Neural progenitor cell (in vitro differentiated cells): ENCODE data around the gene MMEL1. TPM values are rescaled to one million over a fixed set of nuclear protein-coding genes. Genes with fewer than 3 reads are reported as not detected.
A peak's percentile ranks its signal among the peaks of the same experiment; 100 is the strongest.

Source experiments
- DNase-seq: peaks from one replicate; pipeline ENCODE4 v3.0.0-alpha.2; 2016; ENCODE audit warnings: low spot score
- H2AFZ ChIP-seq: fragments of 200-600 bp; sonication (generic); replicated peaks from 2 replicates; pipeline ENCODE4 v1.6.1; 2016; ENCODE audit warnings: antibody characterized with exemption
- H3F3A ChIP-seq: fragments of 200-600 bp; sonication (generic); 2 replicates; pipeline ENCODE4 v1.6.1; 2016; ENCODE audit warnings: antibody characterized with exemption, low read depth
- H3K27ac ChIP-seq: fragments of 200-600 bp; sonication (generic); 2 replicates; pipeline ENCODE4 v1.5.1; 2016; ENCODE audit warnings: mild to moderate bottlenecking
- H3K27me3 ChIP-seq: fragments of 200-600 bp; sonication (generic); 2 replicates; pipeline ENCODE4 v1.6.1; 2016; ENCODE audit warnings: mild to moderate bottlenecking, moderate library complexity
- H3K36me3 ChIP-seq: fragments of 200-600 bp; sonication (generic); 2 replicates; pipeline ENCODE4 v1.5.1; 2016
- H3K4me1 ChIP-seq: fragments of 200-600 bp; sonication (generic); 2 replicates; pipeline ENCODE4 v1.6.1; 2016; ENCODE audit warnings: mixed run types
- H3K4me2 ChIP-seq: fragments of 200-600 bp; sonication (generic); 2 replicates; pipeline ENCODE4 v1.6.1; 2016
- H3K4me3 ChIP-seq: fragments of 200-600 bp; sonication (generic); 2 replicates; pipeline ENCODE4 v1.5.1; 2016
- H3K79me2 ChIP-seq: fragments of 200-600 bp; sonication (generic); 2 replicates; pipeline ENCODE4 v1.6.1; 2016; ENCODE audit warnings: low read depth
- H3K9ac ChIP-seq: fragments of 200-600 bp; sonication (generic); 2 replicates; pipeline ENCODE4 v1.6.1; 2016
- H3K9me3 ChIP-seq: fragments of 200-600 bp; sonication (generic); 2 replicates; pipeline ENCODE4 v1.5.1; 2016; ENCODE audit warnings: low read depth
- H4K20me1 ChIP-seq: fragments of 200-600 bp; sonication (generic); 2 replicates; pipeline ENCODE4 v1.6.1; 2016; ENCODE audit warnings: low read depth
- H3K27ac Mint-ChIP-seq: 3 replicates; pipeline ENCODE4 v1.8.0; 2021; ENCODE audit warnings: mixed read lengths
- H3K27me3 Mint-ChIP-seq: 2 replicates; pipeline ENCODE4 v1.8.0; 2022; ENCODE audit warnings: low read depth, mild to moderate bottlenecking, inconsistent platforms, moderate library complexity, mixed read lengths; ENCODE audit not compliant: insufficient read depth
- H3K36me3 Mint-ChIP-seq: 3 replicates; pipeline ENCODE4 v1.8.0; 2021; ENCODE audit warnings: mixed read lengths
- H3K4me1 Mint-ChIP-seq: 3 replicates; pipeline ENCODE4 v1.8.0; 2021; ENCODE audit warnings: mixed read lengths
- H3K4me3 Mint-ChIP-seq: 3 replicates; pipeline ENCODE4 v1.8.0; 2021; ENCODE audit warnings: mild to moderate bottlenecking, moderate library complexity, mixed read lengths
- H3K9me3 Mint-ChIP-seq: 3 replicates; pipeline ENCODE4 v1.8.0; 2020; ENCODE audit warnings: mixed read lengths
- CTCF ChIP-seq: fragments of 200-600 bp; sonication (generic); IDR thresholded peaks from 2 replicates; pipeline ENCODE4 v1.5.1; 2017; ENCODE audit warnings: antibody characterized with exemption, mild to moderate bottlenecking
- EZH2 ChIP-seq: fragments of 200-600 bp; sonication (generic); IDR thresholded peaks from 2 replicates; pipeline ENCODE4 v1.6.1; 2017; ENCODE audit warnings: antibody characterized with exemption, mild to moderate bottlenecking, moderate library complexity
- EZH2phosphoT487 ChIP-seq: fragments of 200-600 bp; sonication (generic); IDR thresholded peaks from 2 replicates; pipeline ENCODE4 v1.6.1; 2017; ENCODE audit warnings: antibody characterized with exemption
- total RNA-seq: library from RNA; depleted of rRNA; stranded (reverse); fragments of >200 nt; gene quantifications from 2 replicates; pipeline ENCODE4 v1.2.3, GENCODE V29; 2015; ENCODE audit warnings: low replicate concordance

The MMEL1 gene
- total RNA-seq, 1 donor from 2014 or later, result 0.19 TPM

DNA sequence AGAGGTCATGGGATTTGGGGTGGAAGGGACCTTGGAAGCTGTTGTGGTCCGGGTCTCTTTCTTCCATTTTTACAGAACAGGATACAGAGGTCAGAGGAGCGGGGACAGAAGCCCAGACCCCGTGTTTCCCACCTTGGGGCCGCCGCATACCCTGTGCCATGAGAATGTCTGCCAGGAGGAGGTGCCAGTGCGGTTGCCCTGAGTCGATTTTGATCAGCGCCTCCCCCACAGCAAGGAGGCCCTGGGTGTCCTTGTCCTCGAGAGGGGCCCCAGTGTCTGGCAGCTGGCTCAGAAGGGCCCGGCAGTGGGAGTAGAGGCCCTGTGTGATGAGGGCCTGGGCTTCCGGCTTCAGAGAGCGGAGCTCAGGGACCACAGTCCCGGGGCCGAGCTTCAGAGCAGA, 12.3 kb upstream of the MMEL1 start:
- H3K4me1 ChIP-seq, result peaks cover 11% of the 10 kb centered on the region
- Mint-ChIP-seq H3K36me3 (no peaks in the 10 kb centered on the region), H3K27me3 (peaks cover 6% of the 10 kb centered on the region), H3K4me3 (no peak overlapping the region), H3K9me3 (peaks cover 23% of the 10 kb centered on the region), H3K27ac (no peak overlapping the region), H3K4me1 (no peaks in the 10 kb centered on the region)
- H3K27ac ChIP-seq, result no peak overlapping the region
- H3F3A ChIP-seq, result no peaks in the 10 kb centered on the region
- H4K20me1 ChIP-seq, result peaks cover 19% of the 10 kb centered on the region
- H3K4me3 ChIP-seq, result no peak overlapping the region
- H3K36me3 ChIP-seq, result no peaks in the 10 kb centered on the region
- H2AFZ ChIP-seq, result no peak overlapping the region
- H3K4me2 ChIP-seq, result no peak overlapping the region
- peaks cover 13% of the 10 kb centered on the region for H3K27me3 ChIP-seq
- peaks cover 7% of the 10 kb centered on the region for H3K9me3 ChIP-seq
- no peak overlapping the region for H3K9ac ChIP-seq
- H3K79me2 ChIP-seq, result peaks cover 13% of the 10 kb centered on the region
- DNase-seq, result no peak
- TF ChIP-seq EZH2 (no peak), EZH2phosphoT487 (no peak), CTCF (no peak)

GRCh38 chr1:2644591-2645101, 11.8 kb upstream of the MMEL1 start:
- H3K9ac ChIP-seq, result no peak overlapping the region
- H3K9me3 Mint-ChIP-seq, result peaks cover 23% of the 10 kb centered on the region
- H4K20me1 ChIP-seq, result peaks cover 21% of the 10 kb centered on the region
- no peaks in the 10 kb centered on the region for H3F3A ChIP-seq
- no peak overlapping the region for H3K27ac ChIP-seq
- no peak overlapping the region for H3K4me2 ChIP-seq
- H3K36me3 ChIP-seq, result no peaks in the 10 kb centered on the region
- H2AFZ ChIP-seq, result no peak overlapping the region
- DNase-seq, result no peak
- peaks cover 7% of the 10 kb centered on the region for H3K9me3 ChIP-seq
- no peaks in the 10 kb centered on the region for H3K36me3 Mint-ChIP-seq
- TF ChIP-seq CTCF (no peak), EZH2phosphoT487 (no peak), EZH2 (no peak)
- peaks cover 13% of the 10 kb centered on the region for H3K79me2 ChIP-seq
- H3K27me3 ChIP-seq, result peaks cover 13% of the 10 kb centered on the region
- H3K4me1 ChIP-seq, result peaks cover 11% of the 10 kb centered on the region
- no peaks in the 10 kb centered on the region for H3K4me1 Mint-ChIP-seq
- peaks cover 6% of the 10 kb centered on the region for H3K27me3 Mint-ChIP-seq
- H3K4me3 ChIP-seq, result no peak overlapping the region
- peak overlapping the region; percentile 38 for H3K4me3 Mint-ChIP-seq
- H3K27ac Mint-ChIP-seq, result no peak overlapping the region

GRCh38 chr1:2644171-2644570, 11.4 kb upstream of the MMEL1 start:
- TF ChIP-seq EZH2phosphoT487 (no peak), EZH2 (no peak), CTCF (no peak)
- Mint-ChIP-seq H3K36me3 (no peaks in the 10 kb centered on the region), H3K4me3 (peak overlapping the region; percentile 38), H3K9me3 (peaks cover 22% of the 10 kb centered on the region), H3K27ac (no peak overlapping the region), H3K4me1 (no peaks in the 10 kb centered on the region), H3K27me3 (peaks cover 6% of the 10 kb centered on the region)
- Histone ChIP-seq H3K36me3 (no peaks in the 10 kb centered on the region), H3K27me3 (peaks cover 14% of the 10 kb centered on the region), H3K9ac (no peak overlapping the region), H3F3A (no peaks in the 10 kb centered on the region), H4K20me1 (peaks cover 21% of the 10 kb centered on the region), H2AFZ (no peak overlapping the region), H3K9me3 (peaks cover 7% of the 10 kb centered on the region), H3K4me3 (no peak overlapping the region), H3K79me2 (peaks cover 13% of the 10 kb centered on the region), H3K27ac (no peak overlapping the region), H3K4me1 (peaks cover 11% of the 10 kb centered on the region), H3K4me2 (no peak overlapping the region)
- DNase-seq, result no peak
